GM19395 (cell line): Measurements from ENCODE around the gene PCDHA5.
"Not testable (repeated sequence)": the region's sequence is repeated elsewhere in the genome, so short reads cannot be mapped to it uniquely, and the experiment has no call there.

Experiments used
- ATAC-seq: cut with Tn5 transposase; IDR thresholded peaks from one replicate; pipeline ENCODE4 v1.9.1; 2021; ENCODE audit warnings: mild to moderate bottlenecking, moderate library complexity; ENCODE audit not compliant: unreplicated experiment

The PCDHA5 gene

GRCh38 chr5:140821375-140822280 lies at the start of gene PCDHA5:
Gene PCDHA5 (plus strand): TSS chr5:140821613.
- no peak for ATAC-seq

DNA sequence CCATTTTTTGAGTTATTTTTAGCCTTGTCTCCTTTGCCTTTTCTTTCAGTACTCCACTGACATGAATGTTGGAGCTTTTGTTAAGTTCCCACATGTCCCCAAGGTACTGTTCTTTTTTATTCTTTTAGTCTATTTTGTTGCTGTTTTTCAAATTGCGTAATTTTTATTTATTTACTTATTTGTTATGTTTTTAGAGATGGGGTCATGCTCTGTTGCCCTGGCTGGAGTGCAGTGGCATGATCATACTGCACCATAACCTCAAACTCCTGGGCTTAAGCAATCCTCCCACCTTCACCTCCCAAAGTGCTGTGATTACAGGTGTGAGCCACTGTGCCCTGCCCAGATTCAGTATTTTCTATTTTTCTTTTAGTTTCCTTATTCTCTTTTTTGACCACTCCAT lies 40.9 kb upstream of the PCDHA5 start:
- no peak for ATAC-seq

- ATAC-seq, result no peak
These were observed 35.3 kb upstream of the PCDHA5 start, which contains the start of gene PCDHA1 for GRCh38 chr5:140785905-140786686. Gene PCDHA1 (plus strand): TSS chr5:140786140.

GRCh38 chr5:140787422-140787821 lies 34.0 kb upstream of the PCDHA5 start:
- not testable (repeated sequence) for ATAC-seq

GRCh38 chr5:140787849-140788504 lies 33.4 kb upstream of the PCDHA5 start:
- not testable (repeated sequence) for ATAC-seq

DNA sequence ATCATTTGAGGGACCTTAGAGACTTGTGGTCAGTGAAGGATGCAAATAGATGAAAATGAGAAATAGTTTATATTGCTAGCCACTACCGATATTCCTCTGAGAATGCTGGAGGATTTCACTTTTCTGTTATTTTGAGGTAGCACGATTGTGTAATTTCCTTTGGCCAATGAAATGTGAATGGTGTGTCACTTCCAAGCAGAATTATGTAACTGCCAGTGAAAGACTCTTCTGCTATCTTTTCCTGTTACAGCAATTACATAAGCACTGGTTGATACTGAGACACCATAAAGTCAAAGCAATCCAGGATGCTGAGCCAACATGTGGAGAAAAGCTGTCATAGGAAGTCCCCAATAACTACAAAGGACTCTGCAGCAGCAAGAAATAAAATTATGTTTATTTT lies 30.3 kb upstream of the PCDHA5 start:
- ATAC-seq, result no peak

GRCh38 chr5:140794595-140795258 lies 26.7 kb upstream of the PCDHA5 start, which contains the start of gene PCDHA2:
Gene PCDHA2 (plus strand): TSS chr5:140794852.
- no peak for ATAC-seq

DNA sequence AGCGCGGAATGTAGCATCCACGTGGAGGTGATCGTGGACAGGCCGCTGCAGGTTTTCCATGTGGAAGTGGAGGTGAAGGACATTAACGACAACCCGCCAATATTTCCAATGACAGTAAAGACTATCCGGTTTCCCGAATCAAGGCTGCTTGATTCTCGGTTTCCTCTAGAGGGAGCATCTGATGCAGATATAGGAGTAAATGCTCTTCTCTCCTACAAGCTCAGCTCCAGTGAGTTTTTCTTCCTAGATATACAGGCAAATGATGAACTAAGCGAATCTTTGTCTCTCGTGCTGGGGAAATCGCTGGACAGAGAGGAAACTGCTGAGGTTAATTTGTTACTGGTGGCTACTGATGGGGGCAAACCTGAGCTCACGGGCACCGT lies 26.2 kb upstream of the PCDHA5 start:
- no peak for ATAC-seq

- ATAC-seq, result not testable (repeated sequence)
These were observed 25.2 kb upstream of the PCDHA5 start for GRCh38 chr5:140796072-140796717.

DNA sequence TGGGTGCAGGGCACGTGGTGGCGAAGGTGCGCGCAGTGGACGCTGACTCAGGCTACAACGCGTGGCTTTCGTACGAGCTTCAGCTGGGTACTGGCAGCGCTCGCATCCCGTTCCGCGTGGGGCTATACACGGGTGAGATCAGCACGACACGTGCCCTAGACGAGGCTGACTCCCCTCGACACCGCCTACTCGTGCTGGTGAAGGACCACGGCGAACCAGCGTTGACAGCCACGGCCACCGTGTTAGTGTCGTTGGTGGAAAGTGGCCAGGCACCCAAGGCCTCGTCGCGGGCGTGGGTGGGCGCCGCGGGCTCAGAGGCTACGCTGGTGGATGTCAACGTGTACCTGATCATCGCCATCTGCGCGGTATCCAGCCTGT lies 24.7 kb upstream of the PCDHA5 start:
- ATAC-seq, result no peak

DNA sequence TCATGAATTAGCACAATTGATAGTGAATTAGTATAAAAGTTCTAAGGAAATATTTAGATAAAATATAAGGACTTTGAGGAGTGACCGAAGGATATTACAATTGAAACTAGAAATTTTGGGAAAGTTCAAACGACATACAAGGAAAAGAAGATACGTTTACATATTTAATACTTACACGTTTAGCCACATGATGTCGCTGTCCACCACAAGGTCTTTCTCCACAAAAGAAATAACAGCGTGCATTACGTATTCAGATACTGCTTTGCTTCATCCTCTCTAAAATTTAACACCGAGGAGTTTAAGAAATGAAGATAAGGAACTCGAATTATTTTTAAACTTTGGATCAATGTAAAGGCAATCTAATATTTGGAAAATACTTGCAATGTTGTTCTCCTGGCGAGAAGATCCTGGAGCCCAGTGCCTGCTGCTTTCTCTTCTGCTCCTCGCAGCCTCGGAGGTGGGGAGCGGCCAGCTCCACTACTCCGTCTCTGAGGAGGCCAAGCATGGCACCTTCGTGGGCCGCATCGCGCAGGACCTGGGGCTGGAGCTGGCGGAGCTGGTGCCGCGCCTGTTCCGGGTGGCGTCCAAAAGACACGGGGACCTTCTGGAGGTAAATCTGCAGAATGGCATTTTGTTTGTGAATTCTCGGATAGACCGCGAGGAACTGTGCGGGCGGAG lies 20.5 kb upstream of the PCDHA5 start, which contains the start of gene PCDHA3:
Gene PCDHA3, plus strand, starts transcription at position 242 of the 678 bp plus-strand sequence.
- ATAC-seq, result no peak

- no peak for ATAC-seq
These were observed 19.9 kb upstream of the PCDHA5 start for GRCh38 chr5:140801494-140801841.

- not testable (repeated sequence) for ATAC-seq
These were observed 19.0 kb upstream of the PCDHA5 start for GRCh38 chr5:140802381-140802780.

- ATAC-seq, result no peak
These were observed 18.6 kb upstream of the PCDHA5 start for GRCh38 chr5:140802781-140803271.

GRCh38 chr5:140806834-140807775 lies 14.3 kb upstream of the PCDHA5 start, which contains the start of gene PCDHA4:
Gene PCDHA4 (plus strand): TSS chr5:140807068.
- ATAC-seq, result no peak

DNA sequence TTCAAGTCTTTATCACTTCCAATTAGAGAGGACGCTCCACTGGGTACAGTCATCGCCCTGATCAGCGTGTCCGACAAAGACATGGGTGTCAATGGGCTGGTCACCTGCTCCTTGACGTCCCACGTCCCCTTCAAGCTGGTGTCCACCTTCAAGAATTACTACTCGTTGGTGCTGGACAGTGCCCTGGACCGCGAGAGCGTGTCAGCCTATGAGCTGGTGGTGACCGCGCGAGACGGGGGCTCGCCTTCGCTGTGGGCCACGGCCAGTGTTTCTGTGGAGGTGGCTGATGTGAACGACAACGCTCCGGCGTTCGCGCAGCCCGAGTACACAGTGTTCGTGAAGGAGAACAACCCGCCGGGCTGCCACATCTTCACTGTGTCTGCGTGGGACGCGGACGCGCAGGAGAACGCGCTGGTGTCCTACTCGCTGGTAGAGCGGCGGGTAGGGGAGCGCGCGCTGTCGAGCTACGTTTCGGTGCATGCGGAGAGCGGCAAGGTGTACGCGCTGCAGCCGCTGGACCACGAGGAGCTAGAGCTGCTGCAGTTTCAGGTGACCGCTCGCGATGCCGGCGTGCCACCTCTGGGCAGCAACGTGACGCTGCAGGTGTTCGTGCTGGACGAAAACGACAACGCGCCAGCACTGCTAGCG lies 13.0 kb upstream of the PCDHA5 start:
- not testable (repeated sequence) for ATAC-seq

GRCh38 chr5:140808889-140809291 lies 12.5 kb upstream of the PCDHA5 start:
- ATAC-seq, result no peak

DNA sequence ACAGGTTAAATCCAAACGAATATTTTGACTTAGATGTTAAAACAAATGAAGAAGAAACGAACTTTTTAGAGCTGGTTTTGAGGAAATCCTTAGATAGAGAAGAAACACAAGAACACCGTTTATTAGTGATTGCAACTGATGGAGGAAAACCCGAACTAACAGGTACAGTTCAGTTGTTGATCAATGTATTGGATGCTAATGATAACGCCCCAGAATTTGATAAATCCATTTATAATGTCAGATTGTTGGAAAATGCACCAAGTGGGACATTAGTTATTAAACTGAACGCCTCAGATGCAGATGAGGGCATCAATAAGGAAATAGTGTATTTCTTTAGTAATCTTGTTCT lies 842 bp downstream of the PCDHA5 start:
- ATAC-seq, result no peak
